Transverse colon (tissue), 4 donors: ENCODE results near the gene PECR.
A peak's percentile ranks its signal among the peaks of the same experiment; 100 is the strongest.

Experiments
- CTCF ChIP-seq, 5 experiments: fragments of 200-600 bp in 3 of 5; fragments of 450-650 bp in 2 of 5; sonication (generic) in 3 of 5; IDR thresholded peaks; 1 replicate in 2 of 5; 2 replicates in 3 of 5; pipeline ENCODE4 v1.5.1; 2016 to 2017; ENCODE audit warnings: antibody characterized with exemption in 5 of 5, inconsistent platforms in 3 of 5, mild to moderate bottlenecking in 2 of 5, moderate library complexity in 1 of 5
- EP300 ChIP-seq: sonication (generic); formaldehyde crosslinking; IDR thresholded peaks from one replicate; pipeline ENCODE4 v1.6.1; 2017; ENCODE audit warnings: antibody characterized with exemption, low read depth
- POLR2AphosphoS5 ChIP-seq, 3 donors: sonication (generic); formaldehyde crosslinking; IDR thresholded peaks; one replicate each; pipeline ENCODE4 v1.6.1; 2016; ENCODE audit warnings: antibody characterized with exemption in 3 of 3

GRCh38 chr2:216034065-216034464 lies 47.5 kb downstream of the PECR start:
- no peak for TF ChIP-seq POLR2AphosphoS5 (IDR thresholded peaks at IDR 0.05)
- TF ChIP-seq EP300, result no peak
- TF ChIP-seq CTCF (IDR thresholded peaks at IDR 0.05), result peak; percentile 77 to 95 (median 92)
